C4-2B (cell line): ENCODE data around the gene A4GALT.

Experiments
- CTCF ChIP-seq: fragments of 450-650 bp; conservative IDR thresholded peaks from 2 replicates; pipeline ENCODE4 v1.5.1; 2017; ENCODE audit warnings: mild to moderate bottlenecking
- ZFX ChIP-seq: fragments of 450-650 bp; IDR thresholded peaks from 2 replicates; pipeline ENCODE4 v1.6.1; 2017

- TF ChIP-seq CTCF (no peak), ZFX (no peak)
Observed at GRCh38 chr22:42648368-42649245, 72.1 kb downstream of the A4GALT start.
